ENCODE results near the gene GINS1.
A peak's percentile ranks its signal among the peaks of the same experiment; 100 is the strongest.

The GINS1 gene

GRCh38 chr20:25494506-25495188 lies 87.2 kb downstream of the GINS1 start:
- Histone ChIP-seq H3K4me1 (ENCODE audit: insufficient read depth, low read length) (no peaks in the 10 kb centered on the region), H3K4me3 (ENCODE audit: low read depth in 1 of 2, low read length in 2 of 2) (no peak overlapping the region), H3K4me2 (ENCODE audit: insufficient read depth, low read length) (no peak overlapping the region), H2AFZ (ENCODE audit: low read depth, low read length) (no peak overlapping the region), H3K36me3 (ENCODE audit: insufficient read depth, low read length) (peaks cover 55% of the 10 kb centered on the region), H3K9me3 (ENCODE audit: insufficient read depth, low read length, severe bottlenecking) (no peaks in the 10 kb centered on the region), H3K9ac (ENCODE audit: low read depth, low read length) (no peak overlapping the region), H3K27ac (ENCODE audit: low read length) (no peak overlapping the region), H3K79me2 (ENCODE audit: insufficient read depth, low read length) (no peaks in the 10 kb centered on the region), H3K27me3 (ENCODE audit: insufficient read depth, low read length, poor library complexity) (no peaks in the 10 kb centered on the region), H4K20me1 (ENCODE audit: insufficient read depth, low read length) (no peaks in the 10 kb centered on the region)
- peak; percentile 10; the same call in 1 of the 3 replicates for ATAC-seq (ENCODE audit: insufficient read depth, low read depth)
- no peak for DNase-seq
- TF ChIP-seq EZH2 (IDR thresholded peaks at IDR 0.05; ENCODE audit: borderline replicate concordance, low read depth, low read length, severe bottlenecking) (no peak), CTCF (IDR thresholded peaks at IDR 0.05; ENCODE audit: borderline replicate concordance, extremely low read depth, low read length, poor library complexity, severe bottlenecking) (no peak)

GRCh38 chr20:25495189-25495824 lies 87.8 kb downstream of the GINS1 start:
- H3K4me2 ChIP-seq (ENCODE audit: insufficient read depth, low read length): no peak overlapping the region
- no peak for ATAC-seq (ENCODE audit: insufficient read depth, low read depth)
- no peaks in the 10 kb centered on the region for H3K9me3 ChIP-seq (ENCODE audit: insufficient read depth, low read length, severe bottlenecking)
- peaks cover 50% of the 10 kb centered on the region for H3K36me3 ChIP-seq (ENCODE audit: insufficient read depth, low read length)
- H3K9ac ChIP-seq (ENCODE audit: low read depth, low read length): no peak overlapping the region
- no peak for DNase-seq
- TF ChIP-seq CTCF (IDR thresholded peaks at IDR 0.05; ENCODE audit: borderline replicate concordance, extremely low read depth, low read length, poor library complexity, severe bottlenecking) (no peak), EZH2 (IDR thresholded peaks at IDR 0.05; ENCODE audit: borderline replicate concordance, low read depth, low read length, severe bottlenecking) (no peak)
- H3K27me3 ChIP-seq (ENCODE audit: insufficient read depth, low read length, poor library complexity): no peaks in the 10 kb centered on the region
- no peaks in the 10 kb centered on the region for H3K4me1 ChIP-seq (ENCODE audit: insufficient read depth, low read length)
- H4K20me1 ChIP-seq (ENCODE audit: insufficient read depth, low read length): no peaks in the 10 kb centered on the region
- H3K79me2 ChIP-seq (ENCODE audit: insufficient read depth, low read length): no peaks in the 10 kb centered on the region
- H2AFZ ChIP-seq (ENCODE audit: low read depth, low read length): no peak overlapping the region
- H3K4me3 ChIP-seq (ENCODE audit: low read depth in 1 of 2, low read length in 2 of 2): no peak overlapping the region
- H3K27ac ChIP-seq (ENCODE audit: low read length): no peak overlapping the region

GRCh38 chr20:25496165-25496967 lies 88.9 kb downstream of the GINS1 start:
- Histone ChIP-seq H4K20me1 (ENCODE audit: insufficient read depth, low read length) (no peaks in the 10 kb centered on the region), H2AFZ (ENCODE audit: low read depth, low read length) (no peak overlapping the region), H3K4me1 (ENCODE audit: insufficient read depth, low read length) (no peaks in the 10 kb centered on the region), H3K27ac (ENCODE audit: low read length) (peak overlapping the region; percentile 37; the same call in 1 of the 2 replicates), H3K9me3 (ENCODE audit: insufficient read depth, low read length, severe bottlenecking) (no peaks in the 10 kb centered on the region), H3K27me3 (ENCODE audit: insufficient read depth, low read length, poor library complexity) (no peaks in the 10 kb centered on the region), H3K36me3 (ENCODE audit: insufficient read depth, low read length) (peaks cover 50% of the 10 kb centered on the region), H3K79me2 (ENCODE audit: insufficient read depth, low read length) (no peaks in the 10 kb centered on the region), H3K9ac (ENCODE audit: low read depth, low read length) (no peak overlapping the region), H3K4me3 (ENCODE audit: low read depth in 1 of 2, low read length in 2 of 2) (no peak overlapping the region), H3K4me2 (ENCODE audit: insufficient read depth, low read length) (no peak overlapping the region)
- 0 out of 3 replicates have a peak, but pooled peaks have one; percentile 15 for ATAC-seq (ENCODE audit: insufficient read depth, low read depth)
- TF ChIP-seq EZH2 (IDR thresholded peaks at IDR 0.05; ENCODE audit: borderline replicate concordance, low read depth, low read length, severe bottlenecking) (no peak), CTCF (IDR thresholded peaks at IDR 0.05; ENCODE audit: borderline replicate concordance, extremely low read depth, low read length, poor library complexity, severe bottlenecking) (no peak)
- no peak for DNase-seq

Measured in DND-41 (cell line).